DND-41 (cell line): ENCODE data around the gene CST9L.

Experiments
- ATAC-seq: fragments of 200-7000 bp; cut with Tn5 transposase; 3 replicates; pipeline ENCODE4 v1.9.1; 2021; ENCODE audit warnings: low read depth; ENCODE audit not compliant: insufficient read depth
- DNase-seq: peaks from one replicate; pipeline ENCODE4 v3.0.0-alpha.2; 2020
- H2AFZ ChIP-seq: 2 replicates; pipeline ENCODE4 v1.6.0; 2012; ENCODE audit warnings: low read depth, low read length
- H3K27ac ChIP-seq: 2 replicates; pipeline ENCODE4 v1.5.1; 2012; ENCODE audit warnings: low read length, inconsistent platforms
- H3K27me3 ChIP-seq: fragments of 200-600 bp; sonication (generic); 2 replicates; pipeline ENCODE4 v1.6.0; 2012; ENCODE audit warnings: low read length, mild to moderate bottlenecking, inconsistent platforms; ENCODE audit not compliant: insufficient read depth, poor library complexity
- H3K36me3 ChIP-seq: 2 replicates; pipeline ENCODE4 v1.5.1; 2012; ENCODE audit warnings: low read length, inconsistent platforms; ENCODE audit not compliant: insufficient read depth
- H3K4me1 ChIP-seq: 2 replicates; pipeline ENCODE4 v1.5.1; 2012; ENCODE audit warnings: mild to moderate bottlenecking, low read length; ENCODE audit not compliant: insufficient read depth
- H3K4me2 ChIP-seq: 2 replicates; pipeline ENCODE4 v1.6.0; 2012; ENCODE audit warnings: mild to moderate bottlenecking, moderate library complexity, low read length, inconsistent platforms; ENCODE audit not compliant: insufficient read depth
- H3K4me3 ChIP-seq, 2 experiments: fragments of 200-600 bp in 1 of 2; shearing (Covaris generic) in 1 of 2; 2 replicates each; pipeline ENCODE4 v1.5.1; 2012 to 2016; ENCODE audit warnings: inconsistent platforms in 2 of 2, low read length in 2 of 2, mild to moderate bottlenecking in 2 of 2, low read depth in 1 of 2, moderate library complexity in 1 of 2
- H3K79me2 ChIP-seq: 2 replicates; pipeline ENCODE4 v1.6.0; 2012; ENCODE audit warnings: low read length, inconsistent platforms; ENCODE audit not compliant: insufficient read depth
- H3K9ac ChIP-seq: 2 replicates; pipeline ENCODE4 v1.6.0; 2012; ENCODE audit warnings: low read depth, mild to moderate bottlenecking, inconsistent platforms, low read length, moderate library complexity
- H3K9me3 ChIP-seq: 2 replicates; pipeline ENCODE4 v1.5.1; 2012; ENCODE audit warnings: low read length, moderate library complexity, mild to moderate bottlenecking, inconsistent platforms; ENCODE audit not compliant: insufficient read depth, severe bottlenecking
- H4K20me1 ChIP-seq: 2 replicates; pipeline ENCODE4 v1.6.0; 2012; ENCODE audit warnings: low read length; ENCODE audit not compliant: insufficient read depth
- CTCF ChIP-seq: IDR thresholded peaks from 2 replicates; pipeline ENCODE4 v1.5.1; 2012; ENCODE audit warnings: borderline replicate concordance, low read length, moderate library complexity, mild to moderate bottlenecking; ENCODE audit not compliant: poor library complexity, severe bottlenecking; ENCODE audit errors: extremely low read depth
- EZH2 ChIP-seq: IDR thresholded peaks from 3 replicates; pipeline ENCODE4 v1.6.1; 2012; ENCODE audit warnings: borderline replicate concordance, low read depth, mild to moderate bottlenecking, moderate library complexity, low read length, inconsistent platforms; ENCODE audit not compliant: severe bottlenecking

CST9L gene

GRCh38 chr20:23612396-23612795, 44.1 kb upstream of the CST9L start:
- H3K79me2 ChIP-seq = no peaks in the 10 kb centered on the region
- no peaks in the 10 kb centered on the region for H3K4me1 ChIP-seq
- H2AFZ ChIP-seq = no peak overlapping the region
- DNase-seq (no peak), ATAC-seq (no peak)
- no peak overlapping the region for H3K4me2 ChIP-seq
- H3K27me3 ChIP-seq = peaks cover 12% of the 10 kb centered on the region
- no peak overlapping the region for H3K4me3 ChIP-seq
- no peak overlapping the region for H3K27ac ChIP-seq
- H3K9ac ChIP-seq = no peak overlapping the region
- H3K9me3 ChIP-seq = no peaks in the 10 kb centered on the region
- TF ChIP-seq CTCF (no peak), EZH2 (no peak)
- H4K20me1 ChIP-seq = no peaks in the 10 kb centered on the region
- no peaks in the 10 kb centered on the region for H3K36me3 ChIP-seq

- no peak overlapping the region for H3K27ac ChIP-seq
- H3K9me3 ChIP-seq = no peaks in the 10 kb centered on the region
- peaks cover 17% of the 10 kb centered on the region for H3K27me3 ChIP-seq
- H3K4me3 ChIP-seq = no peak overlapping the region
- no peak overlapping the region for H3K9ac ChIP-seq
- H3K4me1 ChIP-seq = 0 out of 2 replicates have a peak, but pooled peaks cover 3% of the 10 kb centered on the region
- no peaks in the 10 kb centered on the region for H3K36me3 ChIP-seq
- no peak for DNase-seq
- ATAC-seq = no peak
- H3K79me2 ChIP-seq = no peaks in the 10 kb centered on the region
- no peak overlapping the region for H3K4me2 ChIP-seq
- TF ChIP-seq EZH2 = no peak
- TF ChIP-seq CTCF = no peak
- H4K20me1 ChIP-seq = no peaks in the 10 kb centered on the region
- H2AFZ ChIP-seq = no peak overlapping the region
These were observed 41.3 kb upstream of the CST9L start for GRCh38 chr20:23609486-23610109.

- no peaks in the 10 kb centered on the region for H4K20me1 ChIP-seq
- no peak overlapping the region for H3K4me2 ChIP-seq
- peaks cover 16% of the 10 kb centered on the region for H3K27me3 ChIP-seq
- DNase-seq = no peak
- H3K4me3 ChIP-seq = no peak overlapping the region
- H3K27ac ChIP-seq = no peak overlapping the region
- no peak for ATAC-seq
- no peak overlapping the region for H3K9ac ChIP-seq
- TF ChIP-seq CTCF (no peak), EZH2 (no peak)
- no peaks in the 10 kb centered on the region for H3K36me3 ChIP-seq
- no peaks in the 10 kb centered on the region for H3K9me3 ChIP-seq
- H2AFZ ChIP-seq = no peak overlapping the region
- H3K79me2 ChIP-seq = no peaks in the 10 kb centered on the region
- 0 out of 2 replicates have a peak, but pooled peaks cover 3% of the 10 kb centered on the region for H3K4me1 ChIP-seq
These were observed 40.1 kb upstream of the CST9L start for GRCh38 chr20:23608251-23608846.
